Endothelial cell of umbilical vein (primary cell): ENCODE results near the gene CD300LD. TPM values are rescaled to one million over a fixed set of nuclear protein-coding genes. Genes with fewer than 3 reads are reported as not detected.

Experiments
- BruUV-seq: library from RNA; stranded (reverse); fragments of 400-500 nt; replicated peaks from 2 replicates; lab custom pipeline; 2021; lab: Mats Ljungman, UMichigan
- CTCF ChIA-PET: fragments of 300-600, 350-600 bp; sonication (Branson Sonifier 250); formaldehyde crosslinking; loops from one replicate; lab custom pipeline; 2021; ENCODE audit warnings: antibody characterized with exemption, inconsistent platforms; lab: Charles Lee
- POLR2A ChIA-PET: fragments of 300-600, 350-600 bp; sonication (Branson Sonifier 250); formaldehyde crosslinking; loops from one replicate; lab custom pipeline; 2021; ENCODE audit warnings: antibody characterized with exemption, inconsistent platforms; lab: Charles Lee
- DNase-seq: peaks from one replicate; pipeline ENCODE4 v3.0.0-alpha.2; 2011; ENCODE audit warnings: low read depth, low spot score
- FAIRE-seq: peaks from 2 replicates; lab custom pipeline; 2011; peaks lifted over from hg19 to GRCh38; lab: Jason Lieb, UNC
- H2AFZ ChIP-seq: 2 replicates; pipeline ENCODE4 v1.6.0; 2012; ENCODE audit warnings: low read depth, low read length, control low read depth, inconsistent platforms
- H3K27ac ChIP-seq: 2 replicates; pipeline ENCODE4 v1.5.1; 2011; ENCODE audit warnings: low read depth, mild to moderate bottlenecking, control low read depth, low read length, moderate library complexity; ENCODE audit not compliant: insufficient read depth
- H3K27me3 ChIP-seq, 2 experiments: 2 replicates each; pipeline versions ENCODE4 v1.6.0 to v1.6.1; 2011; ENCODE audit warnings: low read length in 2 of 2, mixed read lengths in 1 of 2; ENCODE audit not compliant: control insufficient read depth in 2 of 2, insufficient read depth in 2 of 2
- H3K36me3 ChIP-seq, 2 experiments: 2 replicates in 1 of 2; 3 replicates in 1 of 2; pipeline ENCODE4 v1.5.1; 2011; ENCODE audit warnings: low read length in 2 of 2, mild to moderate bottlenecking in 1 of 2, moderate library complexity in 1 of 2; ENCODE audit not compliant: control insufficient read depth in 2 of 2, insufficient read depth in 2 of 2; ENCODE audit errors: extremely low read depth in 1 of 2
- H3K4me1 ChIP-seq: 3 replicates; pipeline ENCODE4 v1.5.1; 2011; ENCODE audit warnings: mild to moderate bottlenecking, low read length; ENCODE audit not compliant: control insufficient read depth, insufficient read depth; ENCODE audit errors: extremely low read depth
- H3K4me2 ChIP-seq: 2 replicates; pipeline ENCODE4 v1.6.1; 2011; ENCODE audit warnings: low read length, control low read depth, mixed read lengths; ENCODE audit not compliant: insufficient read depth
- H3K4me3 ChIP-seq, 3 experiments: fragments of 200-600 bp in 1 of 3; sonication (generic), shearing (Covaris generic) in 1 of 3; replicated peaks in 1 of 3; 2 replicates each; pipeline ENCODE4 v1.5.1; 2011 to 2016; ENCODE audit warnings: control low read depth in 3 of 3, low read length in 3 of 3, mild to moderate bottlenecking in 2 of 3, inconsistent platforms in 1 of 3, low read depth in 1 of 3, moderate library complexity in 1 of 3; ENCODE audit not compliant: insufficient read depth in 1 of 3
- H3K79me2 ChIP-seq: 2 replicates; pipeline ENCODE4 v1.6.0; 2012; ENCODE audit warnings: low read length, inconsistent platforms; ENCODE audit not compliant: control insufficient read depth, insufficient read depth
- H3K9ac ChIP-seq: replicated peaks from 2 replicates; pipeline ENCODE3; 2011; ENCODE audit warnings: low read length, control low read depth; ENCODE audit not compliant: insufficient read depth; ENCODE audit errors: extremely low read depth
- H3K9me1 ChIP-seq: replicated peaks from 3 replicates; pipeline ENCODE4 v1.6.0; 2011; ENCODE audit warnings: mild to moderate bottlenecking, low read length; ENCODE audit not compliant: control insufficient read depth, insufficient read depth; ENCODE audit errors: extremely low read depth
- H3K9me3 ChIP-seq: replicated peaks from 2 replicates; pipeline ENCODE4 v1.5.1; 2012; ENCODE audit warnings: low read length, inconsistent platforms; ENCODE audit not compliant: control insufficient read depth, insufficient read depth
- H4K20me1 ChIP-seq: replicated peaks from 2 replicates; pipeline ENCODE3; 2011; ENCODE audit warnings: mild to moderate bottlenecking, low read length; ENCODE audit not compliant: control insufficient read depth, insufficient read depth; ENCODE audit errors: extremely low read depth
- EZH2 ChIP-seq: IDR thresholded peaks from 2 replicates; pipeline ENCODE4 v1.6.1; 2012; ENCODE audit warnings: borderline replicate concordance, low read depth, mild to moderate bottlenecking, moderate library complexity, low read length, inconsistent platforms; ENCODE audit not compliant: severe bottlenecking
- FOS ChIP-seq: IDR thresholded peaks from 2 replicates; pipeline ENCODE4 v1.6.1; 2011; ENCODE audit warnings: mild to moderate bottlenecking, low read length, moderate library complexity, borderline replicate concordance; ENCODE audit not compliant: insufficient read depth
- GATA2 ChIP-seq: IDR thresholded peaks from 2 replicates; pipeline ENCODE4 v1.7.0; 2011; ENCODE audit warnings: low read depth, mild to moderate bottlenecking, moderate library complexity, mixed read lengths, low read length; ENCODE audit not compliant: insufficient read length, insufficient read depth
- JUN ChIP-seq: IDR thresholded peaks from 2 replicates; pipeline ENCODE4 v1.6.1; 2011; ENCODE audit warnings: borderline replicate concordance, low read depth; ENCODE audit not compliant: insufficient read length, insufficient read depth
- MAX ChIP-seq: IDR thresholded peaks from 2 replicates; pipeline ENCODE4 v1.6.1; 2011; ENCODE audit not compliant: insufficient read depth, insufficient read length
- MYC ChIP-seq: IDR thresholded peaks from one replicate; pipeline ENCODE4 v1.6.1; 2011; ENCODE audit warnings: mild to moderate bottlenecking, low read depth, low read length
- POLR2A ChIP-seq: IDR thresholded peaks from 2 replicates; pipeline ENCODE4 v1.6.1; 2012; ENCODE audit warnings: low read depth, mild to moderate bottlenecking, control low read depth, low read length
- POLR2AphosphoS5 ChIP-seq: IDR thresholded peaks from 2 replicates; pipeline ENCODE4 v1.6.1; 2012; ENCODE audit warnings: low read depth, mild to moderate bottlenecking, control low read depth, low read length, moderate library complexity; ENCODE audit not compliant: insufficient read depth
- dilution Hi-C: fragments of 300-500 bp; cut with MboI; formaldehyde crosslinking; loops from one replicate; pipeline ENCODE4 v1.15.0; 2019; ENCODE audit warnings: low sequenced_read_pairs; ENCODE audit not compliant: extremely low pct_ligation_motif_present
- intact Hi-C: fragments of 100-400 bp; cut with micrococcal nuclease; formaldehyde crosslinking; loops from one replicate; pipeline ENCODE4 v1.10.0; 2022
- polyA plus RNA-seq, 4 experiments: library from polyadenylated mRNA; depleted of rRNA in 3 of 4; stranded (reverse) in 3 of 4; unstranded in 1 of 4; fragments of >200 nt; gene quantifications; 2 replicates each; pipeline versions ENCODE4 v1.2.1 to v1.2.3, GENCODE V29; 2011 to 2012; ENCODE audit warnings: missing spikeins in 1 of 4
- total RNA-seq: library from RNA; stranded (reverse); gene quantifications from 2 replicates; pipeline ENCODE4 v1.2.3, GENCODE V29; 2021
- TF ChIP-seq, protein P1 (sequence below), 2 donors: IDR thresholded peaks; 1 replicate in 1 of 2; 2 replicates in 1 of 2; pipeline ENCODE4 v1.5.1; 2011; ENCODE audit warnings: low read length in 2 of 2, mild to moderate bottlenecking in 2 of 2, moderate library complexity in 2 of 2, control low read depth in 1 of 2, inconsistent platforms in 1 of 2, low read depth in 1 of 2; ENCODE audit not compliant: insufficient read depth in 1 of 2; ENCODE audit errors: extremely low read depth in 1 of 2

CD300LD gene
- total and polyA plus RNA-seq, 2 donors (not counting 3 experiments of a cell fraction or from before 2014, with no cell fraction given) = not detected

DNA sequence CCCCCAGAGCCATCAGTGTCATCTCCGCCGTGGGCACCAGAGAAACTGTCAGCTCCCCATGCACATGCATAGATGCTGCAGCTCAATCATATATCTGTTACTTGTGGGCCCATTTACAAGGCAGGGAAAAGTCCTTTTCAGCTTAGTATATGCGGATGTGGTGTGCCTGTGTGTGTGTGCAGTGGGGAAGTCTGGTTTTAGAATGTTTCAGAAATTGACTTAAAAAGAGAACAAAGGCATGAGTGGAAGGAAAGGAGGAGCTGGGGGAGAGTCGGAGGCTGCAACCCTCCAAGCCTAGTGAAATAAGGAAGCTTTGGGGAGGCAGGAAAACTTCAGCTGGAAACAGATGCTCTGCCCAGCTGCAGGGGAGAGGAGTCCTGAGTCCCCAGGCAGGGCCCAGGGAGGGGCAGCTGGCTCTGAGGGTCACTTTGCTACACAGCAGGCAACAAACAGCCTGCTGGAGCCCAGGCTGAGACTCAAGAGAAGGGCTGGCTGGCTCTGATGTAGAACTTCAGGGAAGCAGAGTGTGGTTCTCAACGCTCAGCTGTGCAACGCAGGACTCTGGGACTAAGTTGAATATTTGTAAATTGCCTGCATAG is 11.1 kb upstream of the CD300LD start:
- intact Hi-C loops (no loop called here), dilution Hi-C loops (no loop called here)
- H3K27ac ChIP-seq = no peak overlapping the region
- FAIRE-seq (no peak), DNase-seq (no peak)
- H2AFZ ChIP-seq = no peak overlapping the region
- POLR2A ChIA-PET = no interaction called here
- H3K4me3 ChIP-seq = no peak overlapping the region
- no peak overlapping the region for H3K4me2 ChIP-seq
- no peak overlapping the region for H3K9ac ChIP-seq
- BruUV-seq = no TSS peak
- H3K9me1 ChIP-seq = no peaks in the 10 kb centered on the region
- no peaks in the 10 kb centered on the region for H3K79me2 ChIP-seq
- CTCF ChIA-PET = interaction anchor here (1.2 to 2.4 kb wide), 2 partner anchors 224 to 404 kb away, joined by 3 to 11 read pairs; no protein-coding TSS in a partner anchor
- no peaks in the 10 kb centered on the region for H3K4me1 ChIP-seq
- H3K36me3 ChIP-seq = no peaks in the 10 kb centered on the region
- TF ChIP-seq JUN (no peak), GATA2 (no peak), POLR2A (no peak), MYC (no peak), EZH2 (no peak), MAX (no peak), POLR2AphosphoS5 (no peak), FOS (no peak)
- TF ChIP-seq, protein P1, sequence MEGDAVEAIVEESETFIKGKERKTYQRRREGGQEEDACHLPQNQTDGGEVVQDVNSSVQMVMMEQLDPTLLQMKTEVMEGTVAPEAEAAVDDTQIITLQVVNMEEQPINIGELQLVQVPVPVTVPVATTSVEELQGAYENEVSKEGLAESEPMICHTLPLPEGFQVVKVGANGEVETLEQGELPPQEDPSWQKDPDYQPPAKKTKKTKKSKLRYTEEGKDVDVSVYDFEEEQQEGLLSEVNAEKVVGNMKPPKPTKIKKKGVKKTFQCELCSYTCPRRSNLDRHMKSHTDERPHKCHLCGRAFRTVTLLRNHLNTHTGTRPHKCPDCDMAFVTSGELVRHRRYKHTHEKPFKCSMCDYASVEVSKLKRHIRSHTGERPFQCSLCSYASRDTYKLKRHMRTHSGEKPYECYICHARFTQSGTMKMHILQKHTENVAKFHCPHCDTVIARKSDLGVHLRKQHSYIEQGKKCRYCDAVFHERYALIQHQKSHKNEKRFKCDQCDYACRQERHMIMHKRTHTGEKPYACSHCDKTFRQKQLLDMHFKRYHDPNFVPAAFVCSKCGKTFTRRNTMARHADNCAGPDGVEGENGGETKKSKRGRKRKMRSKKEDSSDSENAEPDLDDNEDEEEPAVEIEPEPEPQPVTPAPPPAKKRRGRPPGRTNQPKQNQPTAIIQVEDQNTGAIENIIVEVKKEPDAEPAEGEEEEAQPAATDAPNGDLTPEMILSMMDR (IDR thresholded peaks at IDR 0.05; ENCODE audit: extremely low read depth in 1 of 2, insufficient read depth in 1 of 2, low read depth in 1 of 2, low read length in 2 of 2) = no peak
- H3K9me3 ChIP-seq = no peaks in the 10 kb centered on the region
- H3K27me3 ChIP-seq = no peaks in the 10 kb centered on the region
- no peaks in the 10 kb centered on the region for H4K20me1 ChIP-seq
